ENCODE measurements around the gene DHRSX. TPM values are rescaled to one million over a fixed set of nuclear protein-coding genes. Genes with fewer than 3 reads are reported as not detected.
"Not testable (repeated sequence)": the region's sequence is repeated elsewhere in the genome, so short reads cannot be mapped to it uniquely, and the experiment has no call there.

The DHRSX gene
- total RNA-seq, 2 experiments from 2014 or later = 15.5 to 16.1 TPM

DNA sequence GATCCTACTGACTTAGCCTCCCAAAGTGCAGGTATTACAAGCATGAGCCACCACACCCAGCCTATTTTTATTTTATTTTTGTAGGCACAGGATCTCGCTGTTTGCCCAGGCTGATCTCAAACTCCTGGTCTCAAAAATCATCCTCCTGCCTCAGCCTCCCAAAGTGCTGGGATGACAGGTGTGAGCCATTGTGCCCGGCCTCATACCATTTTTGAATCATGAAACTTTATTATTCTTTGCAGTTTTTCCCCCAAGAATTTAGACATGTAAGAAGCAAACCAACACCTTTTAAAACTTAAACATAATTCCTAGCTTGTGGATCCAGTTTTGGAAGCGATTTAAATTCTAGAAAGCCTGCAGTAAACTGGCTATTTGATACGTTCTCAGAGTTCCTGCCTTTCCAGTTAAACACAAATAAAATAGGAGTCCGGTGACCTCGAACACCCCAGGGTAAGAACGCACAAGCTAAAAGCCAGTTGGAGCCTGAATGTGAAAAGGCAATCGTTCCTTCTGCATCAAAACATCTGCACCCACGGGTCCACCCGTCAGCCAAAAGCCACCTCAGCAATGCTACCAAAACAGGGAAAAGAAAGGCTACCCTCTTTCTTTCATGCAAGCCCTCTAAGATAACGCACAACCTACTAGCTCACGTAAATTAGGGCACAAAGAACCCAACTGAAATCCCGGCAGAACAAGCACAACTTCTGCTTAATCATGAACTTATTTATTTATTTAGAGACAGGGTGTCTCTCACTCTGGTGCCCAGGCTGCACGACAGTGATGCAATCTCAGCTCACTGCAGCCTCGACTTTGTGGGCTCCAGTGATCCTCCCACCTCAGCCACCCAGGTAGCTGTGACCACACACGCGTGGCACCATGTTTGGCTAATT, 39.7 kb downstream of the DHRSX start:
- CTCF ChIA-PET; H3K4me3 Mint-ChIP-seq; POLR2A ChIA-PET; H3K36me3 Mint-ChIP-seq (ENCODE audit: low read depth); H3K27me3 Mint-ChIP-seq; DNase-seq; H3K9me3 Mint-ChIP-seq; H3K4me1 Mint-ChIP-seq; H3K27ac Mint-ChIP-seq: not testable (repeated sequence)

DNA sequence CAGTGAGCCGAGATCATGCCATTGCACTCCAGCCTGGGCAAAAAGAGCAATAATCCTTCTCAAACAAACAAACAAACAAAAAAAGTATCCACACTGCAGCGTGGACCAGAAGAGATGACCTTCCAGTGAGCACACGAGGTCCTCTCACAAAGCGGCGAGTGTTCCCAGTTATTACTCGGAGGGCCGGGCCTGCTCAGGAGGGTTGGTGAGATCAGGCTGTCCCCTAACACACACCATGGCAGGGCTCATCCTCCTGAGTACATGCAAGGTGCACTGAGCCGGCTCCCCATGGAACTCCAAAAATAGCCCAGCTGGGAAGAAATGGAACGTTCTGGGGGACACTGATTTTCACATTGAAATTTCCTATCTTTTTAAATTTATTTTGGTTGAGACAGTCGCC, 40.7 kb downstream of the DHRSX start:
- H3K36me3 Mint-ChIP-seq (ENCODE audit: low read depth); CTCF ChIA-PET; H3K9me3 Mint-ChIP-seq; H3K27ac Mint-ChIP-seq; H3K27me3 Mint-ChIP-seq; H3K4me1 Mint-ChIP-seq; H3K4me3 Mint-ChIP-seq; POLR2A ChIA-PET; DNase-seq: not testable (repeated sequence)

- CTCF ChIA-PET = no interaction called here
- Mint-ChIP-seq H3K4me1 (no peaks in the 10 kb centered on the region), H3K27me3 (no peaks in the 10 kb centered on the region), H3K27ac (no peak overlapping the region), H3K36me3 (ENCODE audit: low read depth) (no peaks in the 10 kb centered on the region), H3K9me3 (peaks cover 4% of the 10 kb centered on the region), H3K4me3 (no peak overlapping the region)
- POLR2A ChIA-PET = no interaction called here
- DNase-seq = no peak
Observed at GRCh38 chrX:2458309-2458708, 42.5 kb downstream of the DHRSX start.

DNA sequence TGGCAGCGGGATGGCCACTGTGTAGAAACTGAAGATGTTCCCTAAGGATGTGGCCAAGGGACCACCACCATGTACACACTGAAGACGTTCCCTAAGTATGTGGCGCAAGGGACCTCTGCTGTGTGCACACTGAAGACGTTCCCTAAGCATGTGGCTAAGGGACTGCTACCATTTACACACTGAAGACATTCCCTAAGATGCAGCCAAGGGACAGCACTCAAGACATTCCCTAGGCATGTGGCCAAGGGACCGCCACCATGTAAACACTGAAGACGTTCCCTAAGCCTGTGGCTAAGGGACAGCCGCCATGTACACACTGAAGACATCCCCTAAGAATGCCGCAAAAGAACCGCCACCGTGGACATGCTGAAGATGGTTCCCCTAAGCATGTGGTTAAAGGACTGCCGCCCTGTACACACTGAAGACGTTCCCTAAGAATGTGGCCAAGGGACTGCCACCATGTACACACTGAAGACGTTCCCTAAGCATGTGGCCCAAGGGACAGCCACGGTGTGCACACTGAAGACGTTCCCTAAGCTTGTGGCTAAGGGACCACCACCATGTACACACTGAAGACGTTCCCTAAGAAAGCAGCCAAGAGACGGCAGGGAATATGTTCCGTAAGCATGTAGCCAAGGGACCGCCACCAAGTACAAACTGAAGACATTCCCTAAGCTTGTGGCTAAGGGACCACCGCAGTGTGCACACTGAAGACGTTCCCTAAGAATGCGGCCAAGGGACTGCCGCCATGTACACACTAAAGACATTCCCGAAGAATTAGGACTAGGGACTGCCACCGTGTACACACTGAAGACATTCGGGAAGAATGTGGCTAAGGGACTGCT, 43.3 kb downstream of the DHRSX start:
- no peak overlapping the region for H3K4me3 Mint-ChIP-seq
- H3K27me3 Mint-ChIP-seq = no peaks in the 10 kb centered on the region
- no peak overlapping the region for H3K27ac Mint-ChIP-seq
- CTCF ChIA-PET = no interaction called here
- POLR2A ChIA-PET = no interaction called here
- H3K4me1 Mint-ChIP-seq = no peaks in the 10 kb centered on the region
- DNase-seq = no peak
- H3K36me3 Mint-ChIP-seq (ENCODE audit: low read depth) = no peaks in the 10 kb centered on the region
- H3K9me3 Mint-ChIP-seq = peaks cover 7% of the 10 kb centered on the region

DNA sequence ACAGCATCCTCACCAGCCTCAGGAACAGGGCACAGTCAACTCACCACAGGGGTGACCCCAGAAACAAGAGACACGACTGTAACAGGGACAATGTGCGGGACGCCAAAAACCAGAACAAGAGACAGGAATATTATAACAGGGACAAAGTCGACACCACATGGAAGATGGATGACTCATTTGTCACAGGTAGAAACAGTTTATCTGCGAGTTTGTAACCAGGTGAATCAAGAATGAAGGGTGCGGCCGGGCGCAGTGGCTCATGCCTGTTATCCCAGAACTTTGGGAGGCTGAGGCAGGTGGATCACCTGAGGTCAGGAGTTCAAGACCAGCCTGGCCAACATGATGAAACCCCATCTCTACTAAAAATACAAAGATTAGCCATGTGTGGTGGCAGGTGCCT, 44.7 kb downstream of the DHRSX start:
- DNase-seq; H3K27me3 Mint-ChIP-seq; H3K36me3 Mint-ChIP-seq (ENCODE audit: low read depth); CTCF ChIA-PET; H3K4me3 Mint-ChIP-seq; H3K27ac Mint-ChIP-seq; H3K4me1 Mint-ChIP-seq; POLR2A ChIA-PET; H3K9me3 Mint-ChIP-seq: not testable (repeated sequence)

DNA sequence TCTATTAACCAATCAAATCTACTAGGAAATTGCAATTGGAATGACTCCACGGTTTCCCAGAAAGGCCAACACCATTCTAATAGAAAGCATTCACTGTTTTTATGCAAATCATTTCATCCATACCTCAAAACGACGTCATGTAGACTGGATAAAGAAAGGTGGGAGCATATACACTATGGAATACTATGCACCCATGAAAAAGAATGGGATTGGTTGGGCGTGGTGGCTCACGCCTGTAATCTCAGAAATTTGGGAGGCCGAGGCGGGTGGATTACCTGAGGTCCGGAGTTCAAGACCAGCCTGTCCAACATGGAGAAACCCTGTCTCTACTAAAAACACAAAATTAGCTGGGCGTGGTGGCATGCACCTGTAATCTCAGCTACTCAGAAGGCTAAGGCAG, 46.2 kb downstream of the DHRSX start:
- POLR2A ChIA-PET, CTCF ChIA-PET, H3K4me3 Mint-ChIP-seq: not testable (repeated sequence)

GRCh38 chrX:2452799-2453198, 48.0 kb downstream of the DHRSX start:
- DNase-seq = no peak
- POLR2A ChIA-PET = no interaction called here
- Mint-ChIP-seq H3K9me3 (peaks cover 2% of the 10 kb centered on the region), H3K4me1 (no peaks in the 10 kb centered on the region), H3K36me3 (ENCODE audit: low read depth) (no peaks in the 10 kb centered on the region), H3K4me3 (no peak overlapping the region), H3K27ac (no peak overlapping the region), H3K27me3 (no peaks in the 10 kb centered on the region)
- CTCF ChIA-PET = no interaction called here

More for the DNA sequence above, 46.2 kb downstream of the DHRSX start:
- not testable (repeated sequence) for H3K36me3 Mint-ChIP-seq (ENCODE audit: low read depth); H3K27ac Mint-ChIP-seq; H3K9me3 Mint-ChIP-seq; H3K4me1 Mint-ChIP-seq; H3K27me3 Mint-ChIP-seq; DNase-seq

- ChIA-PET CTCF (no interaction called here), POLR2A (no interaction called here)
- no peak for DNase-seq
- Mint-ChIP-seq H3K27me3 (no peaks in the 10 kb centered on the region), H3K27ac (no peak overlapping the region), H3K4me1 (no peaks in the 10 kb centered on the region), H3K36me3 (ENCODE audit: low read depth) (peaks cover 3% of the 10 kb centered on the region), H3K4me3 (no peak overlapping the region), H3K9me3 (peaks cover 5% of the 10 kb centered on the region)
Observed at GRCh38 chrX:2452317-2452784, 48.4 kb downstream of the DHRSX start.

- Mint-ChIP-seq H3K9me3 (peaks cover 9% of the 10 kb centered on the region), H3K4me1 (no peaks in the 10 kb centered on the region), H3K27ac (no peak overlapping the region), H3K36me3 (ENCODE audit: low read depth) (peaks cover 3% of the 10 kb centered on the region), H3K4me3 (no peak overlapping the region), H3K27me3 (no peaks in the 10 kb centered on the region)
- DNase-seq = no peak
- CTCF ChIA-PET = no interaction called here
- POLR2A ChIA-PET = no interaction called here
Observed at GRCh38 chrX:2451501-2452316, 49.1 kb downstream of the DHRSX start.

GRCh38 chrX:2450681-2451080, 50.1 kb downstream of the DHRSX start:
- peaks cover 3% of the 10 kb centered on the region for H3K36me3 Mint-ChIP-seq (ENCODE audit: low read depth)
- H3K27me3 Mint-ChIP-seq = no peaks in the 10 kb centered on the region
- no peak overlapping the region for H3K27ac Mint-ChIP-seq
- peaks cover 12% of the 10 kb centered on the region for H3K9me3 Mint-ChIP-seq
- ChIA-PET POLR2A (no interaction called here), CTCF (no interaction called here)
- H3K4me1 Mint-ChIP-seq = no peaks in the 10 kb centered on the region
- DNase-seq = no peak
- no peak overlapping the region for H3K4me3 Mint-ChIP-seq

- ChIA-PET POLR2A (no interaction called here), CTCF (no interaction called here)
- Mint-ChIP-seq H3K4me3 (no peak overlapping the region), H3K9me3 (peaks cover 12% of the 10 kb centered on the region), H3K36me3 (ENCODE audit: low read depth) (peaks cover 3% of the 10 kb centered on the region), H3K27ac (no peak overlapping the region), H3K27me3 (no peaks in the 10 kb centered on the region), H3K4me1 (no peaks in the 10 kb centered on the region)
- DNase-seq = no peak
Observed at GRCh38 chrX:2449135-2449886, 51.5 kb downstream of the DHRSX start.

GRCh38 chrX:2447484-2447883, 53.3 kb downstream of the DHRSX start:
- ChIA-PET CTCF (no interaction called here), POLR2A (no interaction called here)
- H3K4me1 Mint-ChIP-seq = peaks cover under 1% of the 10 kb centered on the region
- no peak overlapping the region for H3K4me3 Mint-ChIP-seq
- no peak overlapping the region for H3K27ac Mint-ChIP-seq
- peaks cover 3% of the 10 kb centered on the region for H3K36me3 Mint-ChIP-seq (ENCODE audit: low read depth)
- DNase-seq = no peak
- no peaks in the 10 kb centered on the region for H3K27me3 Mint-ChIP-seq
- peaks cover 10% of the 10 kb centered on the region for H3K9me3 Mint-ChIP-seq
